Stimulated activated CD4-positive, alpha-beta T cell treated with anti-CD3 and anti-CD28 coated beads, Interleukin-1b, Interleukin-23, amount 100 ng/mL, for 48 hours (primary cell): ENCODE measurements around the gene SH3BGRL2.

Source experiments
- DNase-seq: peaks from one replicate; pipeline ENCODE4 v3.0.0-alpha.2; 2020

The SH3BGRL2 gene

GRCh38 chr6:79630883-79631692, at the start of gene SH3BGRL2:
Gene SH3BGRL2, plus strand, starts transcription at chr6:79631329. Its CDS starts 133 bp downstream, at chr6:79631462.
- DNase-seq, result peak; percentile 23

GRCh38 chr6:79584332-79584731, 46.8 kb upstream of the SH3BGRL2 start:
- DNase-seq, result no peak

DNA sequence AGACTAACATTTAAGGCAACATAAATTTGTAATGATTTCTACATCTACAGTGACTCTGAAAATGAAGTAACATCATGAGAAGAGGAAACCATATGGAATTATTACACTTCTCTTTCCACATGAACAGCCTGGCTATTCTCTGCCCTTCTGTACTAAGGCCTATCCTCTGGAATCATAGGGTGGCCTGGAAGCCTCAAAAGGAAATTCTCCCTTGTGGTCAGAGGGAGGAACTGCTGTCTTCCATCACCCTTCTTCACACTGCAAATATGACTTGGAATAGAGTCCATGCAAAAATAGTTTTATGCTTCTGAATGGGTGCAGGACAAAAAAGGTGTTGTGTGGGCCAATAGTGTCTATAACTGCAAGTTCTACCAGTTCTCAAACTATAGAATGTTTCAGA, 44.6 kb upstream of the SH3BGRL2 start:
- no peak for DNase-seq

- DNase-seq, result no peak
Measured at GRCh38 chr6:79589701-79590100, 41.4 kb upstream of the SH3BGRL2 start.

DNA sequence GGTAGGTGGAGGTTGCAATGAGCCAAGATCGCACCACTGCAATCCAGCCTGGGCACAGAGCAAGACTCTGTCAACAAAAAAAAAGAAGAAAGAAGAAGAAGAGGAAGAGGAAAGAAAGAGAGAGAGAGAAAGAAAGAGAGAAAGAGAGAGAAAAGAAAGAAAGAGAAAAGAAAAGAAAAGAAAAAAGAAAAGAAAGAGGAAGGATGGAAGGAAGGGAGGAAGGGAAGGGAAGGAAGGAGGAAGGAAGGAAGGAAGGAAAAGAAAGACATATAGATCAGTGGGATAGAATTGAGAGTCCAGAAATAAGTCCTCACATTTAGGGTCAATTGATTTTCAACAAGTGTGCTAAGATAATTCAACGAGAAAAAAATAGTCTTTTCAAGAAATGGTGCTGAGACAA, 34.0 kb upstream of the SH3BGRL2 start:
- DNase-seq, result no peak

GRCh38 chr6:79598012-79598411, 33.1 kb upstream of the SH3BGRL2 start:
- no peak for DNase-seq

DNA sequence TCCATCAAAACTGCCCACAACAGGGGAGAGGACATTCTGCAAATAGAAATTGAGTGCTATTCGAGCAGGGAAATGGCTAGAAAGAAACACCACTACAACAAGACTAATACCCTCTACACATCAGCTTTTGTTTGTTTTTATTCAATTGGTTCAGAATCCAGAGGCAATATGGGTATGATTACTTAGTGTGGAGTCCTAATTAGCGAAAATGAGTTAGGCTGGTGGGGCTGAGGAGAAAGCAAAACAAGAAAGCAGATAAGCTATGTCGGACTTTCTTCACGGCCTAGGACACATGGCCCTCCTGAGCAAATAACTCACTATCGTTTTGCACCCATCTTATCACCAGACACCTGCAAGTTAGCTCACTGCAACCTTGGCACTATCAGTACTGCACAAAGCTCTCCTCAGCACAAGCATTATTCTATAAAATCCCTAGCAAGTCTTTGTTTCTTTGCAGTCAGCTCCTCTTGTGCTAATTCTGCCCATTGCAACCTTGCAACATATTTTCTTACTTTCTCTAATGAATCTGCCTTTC, 31.3 kb upstream of the SH3BGRL2 start:
- no peak for DNase-seq

DNA sequence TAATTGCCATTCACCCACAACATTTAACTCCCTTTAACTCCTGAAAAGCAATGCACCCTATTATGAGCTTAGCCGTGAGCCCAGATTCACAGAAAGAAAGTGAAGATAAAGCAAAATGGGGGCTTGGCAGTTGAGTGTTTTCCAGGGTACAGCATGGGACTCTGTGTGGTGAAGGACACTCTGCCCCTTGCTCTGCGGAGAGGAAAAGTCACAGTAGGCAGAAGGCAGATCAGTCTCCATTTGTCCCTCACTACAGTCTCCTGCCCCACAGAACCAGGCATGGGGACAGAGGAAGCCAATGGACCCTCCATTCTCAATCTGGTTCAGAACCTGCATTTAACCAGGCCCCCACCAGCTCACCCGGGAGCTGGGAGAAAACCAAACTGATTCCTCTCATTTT, 30.8 kb upstream of the SH3BGRL2 start:
- DNase-seq, result no peak

GRCh38 chr6:79600812-79601609, 30.1 kb upstream of the SH3BGRL2 start:
- DNase-seq, result no peak

DNA sequence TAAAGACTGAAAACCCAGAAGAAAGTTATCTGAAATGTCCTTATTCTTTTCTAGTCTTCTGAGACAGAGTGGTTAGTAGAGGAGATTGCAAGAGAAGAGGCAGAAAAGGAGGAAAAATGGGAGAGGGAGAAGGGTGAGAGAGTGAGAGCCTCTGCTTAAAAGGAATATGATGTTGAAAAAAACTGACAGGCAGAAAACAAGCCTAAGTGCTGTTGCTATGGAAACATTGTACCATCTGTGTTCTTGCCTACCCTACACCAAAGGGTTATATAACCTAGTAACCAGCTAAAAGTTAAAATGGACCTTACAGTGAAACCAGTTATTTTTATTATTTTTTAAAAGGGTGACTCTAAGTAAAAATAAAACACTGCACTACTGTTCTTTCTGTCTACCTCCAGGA, 28.3 kb upstream of the SH3BGRL2 start:
- no peak for DNase-seq

DNA sequence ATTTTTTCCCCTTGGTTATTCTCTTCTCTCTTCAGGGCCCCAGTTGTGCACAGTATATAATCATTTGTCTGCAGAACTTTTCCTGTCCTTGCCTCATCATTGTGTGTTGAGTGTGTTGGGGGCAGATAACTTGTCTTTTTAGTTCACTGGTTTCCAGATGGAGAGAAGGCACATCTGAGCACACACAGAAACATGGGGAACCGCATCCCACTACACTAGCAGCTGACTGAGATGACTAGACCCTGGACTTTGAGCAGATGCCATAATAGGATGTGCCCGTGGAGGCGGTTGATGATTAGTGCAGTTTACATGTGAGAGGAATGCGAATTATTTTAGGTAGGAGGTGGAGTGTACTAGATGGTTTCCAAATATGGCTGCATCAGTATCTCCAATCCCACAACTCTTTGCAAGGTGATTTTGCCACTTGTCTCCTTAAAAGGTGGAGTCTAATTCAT, 26.5 kb upstream of the SH3BGRL2 start:
- no peak for DNase-seq

DNA sequence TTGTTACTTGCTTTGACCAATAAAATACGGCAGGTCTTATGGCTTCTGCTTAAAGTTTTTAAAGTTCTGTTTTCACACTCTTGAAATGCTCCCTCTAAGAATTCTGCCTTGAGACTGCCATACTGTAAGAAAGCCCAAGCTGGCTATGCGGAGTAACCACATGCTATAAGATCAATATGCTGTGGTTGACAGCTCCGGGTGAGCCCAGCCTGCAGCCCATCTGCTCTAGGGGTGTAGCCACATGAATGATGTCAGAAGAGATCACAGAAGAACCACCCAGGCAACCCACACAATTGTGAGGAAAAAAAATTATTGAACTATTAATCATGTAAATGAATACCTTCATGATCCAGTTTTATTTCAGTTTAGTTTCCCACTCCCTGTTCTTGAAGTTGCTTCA, 26.1 kb upstream of the SH3BGRL2 start:
- DNase-seq, result no peak

DNA sequence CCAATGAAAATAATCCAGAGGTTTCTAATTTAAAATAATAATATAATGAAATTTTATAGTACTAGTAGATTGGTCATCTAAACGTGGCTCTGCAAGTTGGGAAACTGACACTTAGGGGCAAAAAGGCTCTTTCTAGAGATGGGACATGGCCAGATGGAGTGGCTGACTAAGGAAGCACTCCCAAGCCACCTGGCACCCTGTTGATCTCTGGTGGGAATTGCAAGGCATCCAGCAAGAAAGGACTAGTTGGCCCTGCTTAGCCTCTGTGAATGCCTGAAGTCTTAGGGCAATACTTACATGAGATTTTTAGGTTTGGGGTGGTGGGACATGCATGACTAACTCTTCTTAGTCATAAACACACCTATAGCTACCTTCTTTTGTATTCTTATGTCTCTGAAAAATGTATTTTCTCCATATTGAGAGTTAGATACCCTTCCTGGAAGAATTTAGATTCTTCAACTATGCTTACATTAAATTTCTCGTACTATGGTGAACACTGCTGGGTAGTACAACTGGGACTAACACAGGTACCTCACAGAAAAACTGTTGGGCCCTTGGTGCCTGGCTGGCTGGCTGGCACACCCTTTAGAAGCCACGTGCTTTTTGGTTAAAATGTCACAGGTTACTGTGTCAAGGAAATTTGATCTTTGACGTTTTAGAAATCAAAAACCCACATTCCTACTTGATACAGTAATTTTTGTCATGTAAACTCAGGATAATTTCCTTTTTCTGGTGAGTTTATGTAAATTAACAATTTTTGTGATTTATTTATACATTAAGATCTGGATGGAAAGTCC, 25.0 kb upstream of the SH3BGRL2 start:
- no peak for DNase-seq

- no peak for DNase-seq
Measured at GRCh38 chr6:79607000-79607399, 24.1 kb upstream of the SH3BGRL2 start.

DNA sequence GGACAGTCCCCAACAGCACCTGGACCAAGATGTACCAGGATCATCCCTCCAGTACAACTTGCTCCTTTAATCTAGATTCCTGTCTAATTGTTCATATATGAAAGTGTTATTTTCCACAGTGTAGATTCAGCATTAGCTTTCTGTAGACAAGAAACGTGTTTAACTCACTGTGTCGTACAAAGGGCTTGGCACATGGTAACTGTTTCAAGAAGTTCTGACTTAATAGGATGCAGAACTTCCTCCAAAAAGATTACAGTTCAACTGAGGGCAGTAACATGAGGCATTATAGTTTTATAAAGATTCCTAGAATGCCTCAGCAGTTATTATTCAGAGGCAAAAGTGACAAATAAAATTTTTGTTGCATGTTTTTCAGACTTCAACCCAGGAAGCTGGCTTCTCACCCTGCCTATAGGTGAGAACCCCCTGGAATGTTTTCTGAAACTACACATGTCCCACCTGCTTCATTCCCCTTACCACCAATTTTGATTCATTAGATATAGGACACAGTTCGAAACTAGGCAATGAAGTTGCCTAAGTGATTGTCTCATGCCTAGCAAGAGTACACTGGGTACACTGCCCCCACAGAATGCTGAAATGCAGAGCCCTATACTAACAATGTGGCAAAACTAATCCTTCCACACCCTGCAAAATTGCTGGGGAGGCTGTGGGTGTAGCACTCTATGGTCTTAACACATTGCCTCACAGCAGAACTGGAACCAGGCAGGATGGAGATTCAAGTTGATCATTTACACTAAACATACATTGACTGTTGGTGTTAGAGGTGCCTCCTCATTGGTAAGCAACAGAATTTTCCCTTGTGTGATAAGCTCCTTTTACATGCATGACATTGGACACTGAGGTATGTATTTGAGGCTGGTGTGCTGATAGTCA, 22.6 kb upstream of the SH3BGRL2 start:
- no peak for DNase-seq

- DNase-seq, result no peak
Measured at GRCh38 chr6:79609225-79609595, 21.9 kb upstream of the SH3BGRL2 start.

DNA sequence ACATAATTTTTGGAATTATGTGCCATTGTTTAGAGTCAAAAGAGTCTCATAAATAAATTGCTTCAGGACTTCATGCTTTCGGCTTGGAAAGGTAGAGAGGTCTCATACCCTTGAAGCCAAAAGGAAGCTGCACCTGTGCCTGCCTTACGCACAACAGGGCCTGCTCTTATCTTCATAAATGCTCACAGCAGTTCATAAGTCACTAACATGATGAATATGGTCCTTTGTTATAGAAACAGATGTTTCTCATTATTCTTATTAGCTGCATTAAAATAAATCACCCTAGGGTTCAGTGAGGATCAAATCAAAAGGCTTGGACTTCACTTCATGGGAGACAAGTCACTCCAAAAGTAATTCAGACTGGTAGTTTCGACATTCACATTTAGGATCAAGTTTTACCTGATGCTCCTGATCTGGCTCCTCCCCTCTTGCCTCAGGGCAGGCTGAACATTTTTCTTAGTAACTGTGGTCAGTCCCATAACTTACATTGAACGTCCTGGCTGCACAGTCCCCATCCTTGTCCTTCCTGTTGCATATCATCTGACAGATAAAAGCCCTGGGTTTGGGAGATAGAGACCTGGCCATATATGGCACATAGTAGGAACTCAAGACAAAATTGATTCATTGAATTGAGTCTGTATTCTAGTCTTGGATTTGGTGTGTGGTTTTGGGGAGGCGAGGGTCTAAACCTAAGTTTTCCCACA, 20.7 kb upstream of the SH3BGRL2 start:
- no peak for DNase-seq

- no peak for DNase-seq
Measured at GRCh38 chr6:79612457-79612856, 18.7 kb upstream of the SH3BGRL2 start.

DNA sequence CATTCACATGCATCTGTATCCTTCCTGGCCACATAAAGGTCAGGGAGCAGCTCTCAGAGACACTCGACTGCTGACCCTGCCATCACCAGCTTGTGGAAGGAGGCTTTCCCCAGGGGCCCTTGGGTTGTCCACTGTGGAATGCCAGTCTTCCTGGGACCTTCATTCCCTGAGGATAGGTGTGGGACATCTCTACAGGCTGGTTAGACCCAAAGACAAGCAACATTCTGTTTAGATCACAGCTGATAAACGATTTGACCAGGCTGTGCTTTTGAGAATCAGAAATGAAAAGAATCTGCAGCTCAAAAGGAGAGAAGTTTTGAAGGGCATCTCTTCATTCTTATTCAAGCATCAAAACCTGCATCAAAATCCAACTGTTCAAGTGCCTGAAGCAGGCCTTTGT, 18.2 kb upstream of the SH3BGRL2 start:
- DNase-seq, result no peak

GRCh38 chr6:79613912-79614311, 17.2 kb upstream of the SH3BGRL2 start:
- no peak for DNase-seq
